ENCODE measurements around the gene EPB41L4A.
"Not testable (repeated sequence)": the region's sequence is repeated elsewhere in the genome, so short reads cannot be mapped to it uniquely, and the experiment has no call there.

Gene EPB41L4A

GRCh38 chr5:112419164-112419985 lies at the start of gene EPB41L4A:
EPB41L4A (minus strand) TSS chr5:112419277; CDS start chr5:112419039, 238 bp downstream.
- H3K36me3 ChIP-seq (ENCODE audit: control insufficient read depth, insufficient read depth, low read length, severe bottlenecking): no peaks in the 10 kb centered on the region
- H3K9me3 ChIP-seq (ENCODE audit: control insufficient read depth, low read length): no peaks in the 10 kb centered on the region
- H3K4me1 ChIP-seq (ENCODE audit: control insufficient read depth, insufficient read depth, low read length): peaks cover 12% of the 10 kb centered on the region
- peak within 1 kb of the TSS; percentile 85 for H3K4me3 ChIP-seq (ENCODE audit: low read length)
- H3K27me3 ChIP-seq (replicated peaks; ENCODE audit: control insufficient read depth, insufficient read depth, low read length): no peaks in the 10 kb centered on the region
- H3K9ac ChIP-seq (ENCODE audit: low read length): peak within 1 kb of the TSS; percentile 75
- peak; percentile 44 for DNase-seq (ENCODE audit: low read depth)

GRCh38 chr5:112467485-112467884 lies 48.4 kb upstream of the EPB41L4A start:
- H3K27me3 ChIP-seq (replicated peaks; ENCODE audit: control insufficient read depth, insufficient read depth, low read length): no peaks in the 10 kb centered on the region
- H3K4me1 ChIP-seq (ENCODE audit: control insufficient read depth, insufficient read depth, low read length): no peaks in the 10 kb centered on the region
- no peak for DNase-seq (ENCODE audit: low read depth)
- peaks cover 3% of the 10 kb centered on the region for H3K9me3 ChIP-seq (ENCODE audit: control insufficient read depth, low read length)
- no peaks in the 10 kb centered on the region for H3K36me3 ChIP-seq (ENCODE audit: control insufficient read depth, insufficient read depth, low read length, severe bottlenecking)
- no peak overlapping the region for H3K9ac ChIP-seq (ENCODE audit: low read length)
- H3K4me3 ChIP-seq (ENCODE audit: low read length): no peak overlapping the region

GRCh38 chr5:112466261-112466660 lies 47.2 kb upstream of the EPB41L4A start:
- not testable (repeated sequence) for H3K27me3 ChIP-seq (replicated peaks; ENCODE audit: control insufficient read depth, insufficient read depth, low read length); H3K36me3 ChIP-seq (ENCODE audit: control insufficient read depth, insufficient read depth, low read length, severe bottlenecking); H3K4me3 ChIP-seq (ENCODE audit: low read length); H3K9ac ChIP-seq (ENCODE audit: low read length); H3K4me1 ChIP-seq (ENCODE audit: control insufficient read depth, insufficient read depth, low read length); H3K9me3 ChIP-seq (ENCODE audit: control insufficient read depth, low read length); DNase-seq (ENCODE audit: low read depth)

GRCh38 chr5:112447187-112447760 lies 28.2 kb upstream of the EPB41L4A start:
- not testable (repeated sequence) for H3K4me3 ChIP-seq (ENCODE audit: low read length); H3K36me3 ChIP-seq (ENCODE audit: control insufficient read depth, insufficient read depth, low read length, severe bottlenecking); H3K9me3 ChIP-seq (ENCODE audit: control insufficient read depth, low read length); H3K27me3 ChIP-seq (replicated peaks; ENCODE audit: control insufficient read depth, insufficient read depth, low read length); DNase-seq (ENCODE audit: low read depth); H3K4me1 ChIP-seq (ENCODE audit: control insufficient read depth, insufficient read depth, low read length); H3K9ac ChIP-seq (ENCODE audit: low read length)

GRCh38 chr5:112445626-112446350 lies 26.7 kb upstream of the EPB41L4A start:
- H3K9ac ChIP-seq (ENCODE audit: low read length): no peak overlapping the region
- no peak for DNase-seq (ENCODE audit: low read depth)
- no peaks in the 10 kb centered on the region for H3K27me3 ChIP-seq (replicated peaks; ENCODE audit: control insufficient read depth, insufficient read depth, low read length)

GRCh38 chr5:112443932-112444331 lies 24.9 kb upstream of the EPB41L4A start:
- DNase-seq (ENCODE audit: low read depth); H3K4me1 ChIP-seq (ENCODE audit: control insufficient read depth, insufficient read depth, low read length); H3K36me3 ChIP-seq (ENCODE audit: control insufficient read depth, insufficient read depth, low read length, severe bottlenecking); H3K9ac ChIP-seq (ENCODE audit: low read length); H3K27me3 ChIP-seq (replicated peaks; ENCODE audit: control insufficient read depth, insufficient read depth, low read length); H3K4me3 ChIP-seq (ENCODE audit: low read length); H3K9me3 ChIP-seq (ENCODE audit: control insufficient read depth, low read length): not testable (repeated sequence)

More at GRCh38 chr5:112445626-112446350, 26.7 kb upstream of the EPB41L4A start:
- Histone ChIP-seq H3K4me1 (ENCODE audit: control insufficient read depth, insufficient read depth, low read length) (no peaks in the 10 kb centered on the region), H3K9me3 (ENCODE audit: control insufficient read depth, low read length) (no peaks in the 10 kb centered on the region), H3K36me3 (ENCODE audit: control insufficient read depth, insufficient read depth, low read length, severe bottlenecking) (no peaks in the 10 kb centered on the region), H3K4me3 (ENCODE audit: low read length) (no peak overlapping the region)

GRCh38 chr5:112440031-112440430 lies 21.0 kb upstream of the EPB41L4A start:
- Histone ChIP-seq H3K4me1 (ENCODE audit: control insufficient read depth, insufficient read depth, low read length) (no peaks in the 10 kb centered on the region), H3K27me3 (replicated peaks; ENCODE audit: control insufficient read depth, insufficient read depth, low read length) (peaks cover 5% of the 10 kb centered on the region), H3K9ac (ENCODE audit: low read length) (no peak overlapping the region), H3K4me3 (ENCODE audit: low read length) (no peak overlapping the region), H3K36me3 (ENCODE audit: control insufficient read depth, insufficient read depth, low read length, severe bottlenecking) (no peaks in the 10 kb centered on the region), H3K9me3 (ENCODE audit: control insufficient read depth, low read length) (peaks cover 6% of the 10 kb centered on the region)
- DNase-seq (ENCODE audit: low read depth): no peak

GRCh38 chr5:112436144-112436543 lies 17.1 kb upstream of the EPB41L4A start:
- no peak for DNase-seq (ENCODE audit: low read depth)

GRCh38 chr5:112434641-112435040 lies 15.6 kb upstream of the EPB41L4A start:
- H3K27me3 ChIP-seq (replicated peaks; ENCODE audit: control insufficient read depth, insufficient read depth, low read length): peaks cover 5% of the 10 kb centered on the region
- no peak for DNase-seq (ENCODE audit: low read depth)
- peaks cover 2% of the 10 kb centered on the region for H3K4me1 ChIP-seq (ENCODE audit: control insufficient read depth, insufficient read depth, low read length)
- H3K9ac ChIP-seq (ENCODE audit: low read length): no peak overlapping the region
- no peaks in the 10 kb centered on the region for H3K9me3 ChIP-seq (ENCODE audit: control insufficient read depth, low read length)
- no peaks in the 10 kb centered on the region for H3K36me3 ChIP-seq (ENCODE audit: control insufficient read depth, insufficient read depth, low read length, severe bottlenecking)
- H3K4me3 ChIP-seq (ENCODE audit: low read length): no peak overlapping the region

More at GRCh38 chr5:112436144-112436543, 17.1 kb upstream of the EPB41L4A start:
- Histone ChIP-seq H3K36me3 (ENCODE audit: control insufficient read depth, insufficient read depth, low read length, severe bottlenecking) (no peaks in the 10 kb centered on the region), H3K27me3 (replicated peaks; ENCODE audit: control insufficient read depth, insufficient read depth, low read length) (peaks cover 5% of the 10 kb centered on the region), H3K9ac (ENCODE audit: low read length) (no peak overlapping the region), H3K4me1 (ENCODE audit: control insufficient read depth, insufficient read depth, low read length) (peaks cover 2% of the 10 kb centered on the region), H3K9me3 (ENCODE audit: control insufficient read depth, low read length) (peaks cover 6% of the 10 kb centered on the region), H3K4me3 (ENCODE audit: low read length) (no peak overlapping the region)

- not testable (repeated sequence) for H3K4me1 ChIP-seq (ENCODE audit: control insufficient read depth, insufficient read depth, low read length); H3K9me3 ChIP-seq (ENCODE audit: control insufficient read depth, low read length); DNase-seq (ENCODE audit: low read depth); H3K4me3 ChIP-seq (ENCODE audit: low read length); H3K9ac ChIP-seq (ENCODE audit: low read length); H3K36me3 ChIP-seq (ENCODE audit: control insufficient read depth, insufficient read depth, low read length, severe bottlenecking); H3K27me3 ChIP-seq (replicated peaks; ENCODE audit: control insufficient read depth, insufficient read depth, low read length)
Measured at GRCh38 chr5:112426202-112426601, 7.1 kb upstream of the EPB41L4A start.

Measured in adipocyte (in vitro differentiated cells).